ENCODE measurements around the gene ARHGAP23. TPM values are rescaled to one million over a fixed set of nuclear protein-coding genes. Genes with fewer than 3 reads are reported as not detected.

ARHGAP23 gene
- total RNA-seq, result under 1 TPM; 0.73 to 0.81 TPM

GRCh38 chr17:38428112-38428642, at the start of gene ARHGAP23:
Gene ARHGAP23, plus strand, starts transcription at chr17:38428464. Its CDS starts 22 bp downstream, at chr17:38428486.
- peak; percentile 32 for DNase-seq
- CTCF ChIA-PET, result interaction anchor here (0.6 to 1.5 kb wide), 3 partner anchors 65 to 324 kb away, joined by 3 read pairs; no protein-coding TSS in a partner anchor
- H3K9me3 Mint-ChIP-seq, result no peaks in the 10 kb centered on the region
- H3K4me1 Mint-ChIP-seq, result peaks cover 7% of the 10 kb centered on the region
- peak within 1 kb of the TSS; percentile 67 for H3K4me3 Mint-ChIP-seq
- H3K36me3 Mint-ChIP-seq (ENCODE audit: low read depth), result no peaks in the 10 kb centered on the region
- H3K27ac Mint-ChIP-seq, result no peak within 1 kb of the TSS
- POLR2A ChIA-PET, result interaction anchor here (1.6 kb wide), 1 partner anchor 14 kb away, joined by 3 read pairs; no protein-coding TSS in a partner anchor
- peaks cover 48% of the 10 kb centered on the region for H3K27me3 Mint-ChIP-seq

GRCh38 chr17:38379448-38379847, 48.8 kb upstream of the ARHGAP23 start:
- ChIA-PET CTCF (no interaction called here), POLR2A (interaction anchor here (1.5 kb wide), 1 partner anchor 16 kb away, joined by 3 read pairs; no protein-coding TSS in a partner anchor)
- no peaks in the 10 kb centered on the region for H3K4me1 Mint-ChIP-seq

GRCh38 chr17:38395090-38395489, 33.2 kb upstream of the ARHGAP23 start:
- Mint-ChIP-seq H3K9me3 (no peaks in the 10 kb centered on the region), H3K36me3 (ENCODE audit: low read depth) (peaks cover 17% of the 10 kb centered on the region), H3K27ac (no peak overlapping the region), H3K4me1 (no peaks in the 10 kb centered on the region), H3K4me3 (no peak overlapping the region), H3K27me3 (no peaks in the 10 kb centered on the region)
- DNase-seq, result no peak
- CTCF ChIA-PET, result no interaction called here
- POLR2A ChIA-PET, result no interaction called here

More at GRCh38 chr17:38379448-38379847, 48.8 kb upstream of the ARHGAP23 start:
- Mint-ChIP-seq H3K36me3 (ENCODE audit: low read depth) (peaks cover 6% of the 10 kb centered on the region), H3K4me3 (no peak overlapping the region), H3K9me3 (no peaks in the 10 kb centered on the region), H3K27me3 (no peaks in the 10 kb centered on the region), H3K27ac (no peak overlapping the region)
- no peak for DNase-seq

- CTCF ChIA-PET, result interaction anchor here (1.0 kb wide), 1 partner anchor 16 kb away, joined by 3 read pairs; no protein-coding TSS in a partner anchor
- H3K4me3 Mint-ChIP-seq, result no peak overlapping the region
These were observed 31.0 kb upstream of the ARHGAP23 start for GRCh38 chr17:38397227-38397626.

GRCh38 chr17:38400286-38400685, 28.0 kb upstream of the ARHGAP23 start:
- H3K27ac Mint-ChIP-seq, result no peak overlapping the region
- H3K4me3 Mint-ChIP-seq, result no peak overlapping the region
- H3K9me3 Mint-ChIP-seq, result no peaks in the 10 kb centered on the region
- H3K27me3 Mint-ChIP-seq, result no peaks in the 10 kb centered on the region
- POLR2A ChIA-PET, result no interaction called here
- H3K36me3 Mint-ChIP-seq (ENCODE audit: low read depth), result peaks cover 16% of the 10 kb centered on the region
- DNase-seq, result no peak
- no peaks in the 10 kb centered on the region for H3K4me1 Mint-ChIP-seq
- CTCF ChIA-PET, result interaction anchor here (0.9 kb wide), 1 partner anchor 14 kb away, joined by 4 read pairs; no protein-coding TSS in a partner anchor

More at GRCh38 chr17:38397227-38397626, 31.0 kb upstream of the ARHGAP23 start:
- Mint-ChIP-seq H3K27ac (no peak overlapping the region), H3K9me3 (no peaks in the 10 kb centered on the region), H3K36me3 (ENCODE audit: low read depth) (peaks cover 17% of the 10 kb centered on the region), H3K27me3 (no peaks in the 10 kb centered on the region), H3K4me1 (no peaks in the 10 kb centered on the region)
- no peak for DNase-seq
- POLR2A ChIA-PET, result no interaction called here

- no peak for DNase-seq
- Mint-ChIP-seq H3K27ac (no peak overlapping the region), H3K4me3 (no peak overlapping the region), H3K36me3 (ENCODE audit: low read depth) (peaks cover 8% of the 10 kb centered on the region), H3K9me3 (no peaks in the 10 kb centered on the region), H3K4me1 (no peaks in the 10 kb centered on the region), H3K27me3 (no peaks in the 10 kb centered on the region)
- ChIA-PET CTCF (interaction anchor here (0.5 to 1.6 kb wide), 2 partner anchors 52 to 99 kb away, joined by 4 to 6 read pairs; no protein-coding TSS in a partner anchor), POLR2A (no interaction called here)
These were observed 26.8 kb upstream of the ARHGAP23 start for GRCh38 chr17:38401459-38401858.

- Mint-ChIP-seq H3K27ac (no peak overlapping the region), H3K27me3 (no peaks in the 10 kb centered on the region), H3K4me1 (no peaks in the 10 kb centered on the region), H3K4me3 (no peak overlapping the region), H3K36me3 (ENCODE audit: low read depth) (peaks cover 3% of the 10 kb centered on the region), H3K9me3 (no peaks in the 10 kb centered on the region)
- CTCF ChIA-PET, result interaction anchor here (1.2 to 1.6 kb wide), 3 partner anchors 9 to 54 kb away, joined by 4 to 6 read pairs (median 4); no protein-coding TSS in a partner anchor
- POLR2A ChIA-PET, result no interaction called here
- DNase-seq, result no peak
These were observed 25.4 kb upstream of the ARHGAP23 start for GRCh38 chr17:38402897-38403296.

- H3K4me1 Mint-ChIP-seq, result no peaks in the 10 kb centered on the region
- no peak overlapping the region for H3K4me3 Mint-ChIP-seq
- H3K27ac Mint-ChIP-seq, result no peak overlapping the region
- no peaks in the 10 kb centered on the region for H3K27me3 Mint-ChIP-seq
- DNase-seq, result no peak
- H3K9me3 Mint-ChIP-seq, result no peaks in the 10 kb centered on the region
- peaks cover 3% of the 10 kb centered on the region for H3K36me3 Mint-ChIP-seq (ENCODE audit: low read depth)
- POLR2A ChIA-PET, result no interaction called here
- CTCF ChIA-PET, result interaction anchor here (0.8 to 1.3 kb wide), 3 partner anchors 9 to 54 kb away, joined by 3 to 4 read pairs (median 4); no protein-coding TSS in a partner anchor
These were observed 24.8 kb upstream of the ARHGAP23 start for GRCh38 chr17:38403491-38403890.

- CTCF ChIA-PET, result interaction anchor here (0.8 to 1.2 kb wide), 2 partner anchors 8 to 55 kb away, joined by 3 to 4 read pairs; no protein-coding TSS in a partner anchor
- POLR2A ChIA-PET, result no interaction called here
- Mint-ChIP-seq H3K27me3 (no peaks in the 10 kb centered on the region), H3K36me3 (ENCODE audit: low read depth) (peaks cover 3% of the 10 kb centered on the region), H3K9me3 (no peaks in the 10 kb centered on the region), H3K4me3 (no peak overlapping the region), H3K27ac (no peak overlapping the region), H3K4me1 (no peaks in the 10 kb centered on the region)
- DNase-seq, result no peak
These were observed 23.9 kb upstream of the ARHGAP23 start for GRCh38 chr17:38404174-38404943.

- no peaks in the 10 kb centered on the region for H3K9me3 Mint-ChIP-seq
- DNase-seq, result no peak
- H3K4me1 Mint-ChIP-seq, result no peaks in the 10 kb centered on the region
- H3K4me3 Mint-ChIP-seq, result no peak overlapping the region
- H3K27me3 Mint-ChIP-seq, result peaks cover 5% of the 10 kb centered on the region
- ChIA-PET POLR2A (no interaction called here), CTCF (no interaction called here)
- no peak overlapping the region for H3K27ac Mint-ChIP-seq
- H3K36me3 Mint-ChIP-seq (ENCODE audit: low read depth), result no peaks in the 10 kb centered on the region
These were observed 22.6 kb upstream of the ARHGAP23 start for GRCh38 chr17:38405654-38406053.

- Mint-ChIP-seq H3K4me3 (no peak overlapping the region), H3K4me1 (peaks cover 7% of the 10 kb centered on the region), H3K27ac (no peak overlapping the region), H3K36me3 (ENCODE audit: low read depth) (no peaks in the 10 kb centered on the region), H3K27me3 (peaks cover 7% of the 10 kb centered on the region), H3K9me3 (no peaks in the 10 kb centered on the region)
- ChIA-PET CTCF (interaction anchor here (2.5 to 4.8 kb wide), 2 partner anchors 61 to 62 kb away, joined by 9 to 150 read pairs; no protein-coding TSS in a partner anchor), POLR2A (no interaction called here)
- DNase-seq, result no peak
These were observed 18.1 kb upstream of the ARHGAP23 start for GRCh38 chr17:38410201-38410600.

GRCh38 chr17:38415250-38416194, 12.7 kb upstream of the ARHGAP23 start:
- ChIA-PET CTCF (interaction anchor here (0.7 to 4.8 kb wide), 21 partner anchors 12 to 143 kb away, joined by 3 to 150 read pairs (median 4); partner anchors contain the start of genes GPR179 and SOCS7), POLR2A (interaction anchor here (1.1 to 1.5 kb wide), 2 partner anchors 66 kb away, joined by 5 to 11 read pairs; no protein-coding TSS in a partner anchor)
- peaks cover 33% of the 10 kb centered on the region for H3K27me3 Mint-ChIP-seq
- H3K4me3 Mint-ChIP-seq, result peak overlapping the region; percentile 55
- peaks cover 12% of the 10 kb centered on the region for H3K4me1 Mint-ChIP-seq
- peak; percentile 26 for DNase-seq
- no peaks in the 10 kb centered on the region for H3K9me3 Mint-ChIP-seq
- no peaks in the 10 kb centered on the region for H3K36me3 Mint-ChIP-seq (ENCODE audit: low read depth)
- peak overlapping the region; percentile 31 for H3K27ac Mint-ChIP-seq
